Esophagus squamous epithelium (tissue), 5 donors: Measurements from ENCODE around the gene COLQ. TPM values are rescaled to one million over a fixed set of nuclear protein-coding genes. Genes with fewer than 3 reads are reported as not detected.

Source experiments
- DNase-seq: peaks from one replicate; lab custom pipeline; 2025; lab: John Stamatoyannopoulos, UW
- H3K27ac ChIP-seq, 4 donors: fragments of 200-600 bp; sonication (generic); one replicate each; pipeline ENCODE4 v1.5.1; 2016 to 2019; ENCODE audit warnings: mild to moderate bottlenecking in 1 of 4
- H3K27me3 ChIP-seq, 4 donors: fragments of 200-600 bp; sonication (generic); 1 replicate in 3 of 4; 2 replicates in 1 of 4; pipeline versions ENCODE4 v1.5.1 to v1.6.0; 2017 to 2021; ENCODE audit warnings: antibody characterized with exemption in 1 of 4
- H3K36me3 ChIP-seq, 3 donors: fragments of 200-600 bp; sonication (generic); one replicate each; pipeline ENCODE4 v1.5.1; 2016 to 2019
- H3K4me1 ChIP-seq, 3 donors: fragments of 200-600 bp; sonication (generic); one replicate each; pipeline ENCODE4 v1.5.1; 2017 to 2019
- H3K4me3 ChIP-seq, 4 donors: fragments of 200-600 bp; sonication (generic); 1 replicate in 3 of 4; 2 replicates in 1 of 4; pipeline ENCODE4 v1.5.1; 2016 to 2019; ENCODE audit warnings: mild to moderate bottlenecking in 2 of 4, moderate library complexity in 1 of 4
- H3K9me3 ChIP-seq, 3 donors: fragments of 200-600 bp; sonication (generic); one replicate each; pipeline ENCODE4 v1.5.1; 2016 to 2019
- POLR2A ChIP-seq, 4 donors: fragments of 450-650 bp; IDR thresholded peaks; one replicate each; pipeline ENCODE4 v1.6.1; 2017; ENCODE audit warnings: antibody characterized with exemption in 4 of 4, mild to moderate bottlenecking in 4 of 4, moderate library complexity in 3 of 4
- WGBS, 2 donors: methylation state at CpG; one replicate each; pipeline ENCODE4 v1.1.5; 2018; 5-methylcytosine and 5-hydroxymethylcytosine counted together
- intact Hi-C: fragments of 100-400 bp; cut with DNase I; formaldehyde crosslinking; loops from one replicate; pipeline ENCODE4 v1.15.0; 2022
- total RNA-seq, 4 donors: library from RNA; depleted of rRNA; stranded (reverse); fragments of >200 nt; gene quantifications; one replicate each; pipeline ENCODE4 v1.1.0, GENCODE V29; 2016
- TF ChIP-seq, protein P1 (sequence below), 6 experiments: fragments of 450-650 bp in 4 of 6; fragments of 200-600 bp in 2 of 6; sonication (generic) in 2 of 6; IDR thresholded peaks; one replicate each; pipeline ENCODE4 v1.5.1; 2016 to 2019; ENCODE audit warnings: antibody characterized with exemption in 6 of 6, mild to moderate bottlenecking in 4 of 6, moderate library complexity in 4 of 6
- donor health status: DM: yes; HTN: yes; CAD: no.

The COLQ gene
- total RNA-seq, 4 donors from 2014 or later = 0.70 to 1.1 (median 0.89) TPM

- peaks cover 0 to 11% (median 0%) of the 10 kb centered on the region in 3 donors for H3K4me1 ChIP-seq
- DNase-seq = no peak
- no peaks in the 10 kb centered on the region for H3K36me3 ChIP-seq
- H3K27ac ChIP-seq = no peak overlapping the region
- H3K27me3 ChIP-seq = no peaks in the 10 kb centered on the region
- H3K4me3 ChIP-seq = no peak overlapping the region
- intact Hi-C loops = no loop called here
- 38 to 43% methylated on average over 7 of the region's 7 CpGs for WGBS, 2 donors
- H3K9me3 ChIP-seq = no peaks in the 10 kb centered on the region
- TF ChIP-seq POLR2A (IDR thresholded peaks at IDR 0.05) = no peak
- TF ChIP-seq, protein P1, sequence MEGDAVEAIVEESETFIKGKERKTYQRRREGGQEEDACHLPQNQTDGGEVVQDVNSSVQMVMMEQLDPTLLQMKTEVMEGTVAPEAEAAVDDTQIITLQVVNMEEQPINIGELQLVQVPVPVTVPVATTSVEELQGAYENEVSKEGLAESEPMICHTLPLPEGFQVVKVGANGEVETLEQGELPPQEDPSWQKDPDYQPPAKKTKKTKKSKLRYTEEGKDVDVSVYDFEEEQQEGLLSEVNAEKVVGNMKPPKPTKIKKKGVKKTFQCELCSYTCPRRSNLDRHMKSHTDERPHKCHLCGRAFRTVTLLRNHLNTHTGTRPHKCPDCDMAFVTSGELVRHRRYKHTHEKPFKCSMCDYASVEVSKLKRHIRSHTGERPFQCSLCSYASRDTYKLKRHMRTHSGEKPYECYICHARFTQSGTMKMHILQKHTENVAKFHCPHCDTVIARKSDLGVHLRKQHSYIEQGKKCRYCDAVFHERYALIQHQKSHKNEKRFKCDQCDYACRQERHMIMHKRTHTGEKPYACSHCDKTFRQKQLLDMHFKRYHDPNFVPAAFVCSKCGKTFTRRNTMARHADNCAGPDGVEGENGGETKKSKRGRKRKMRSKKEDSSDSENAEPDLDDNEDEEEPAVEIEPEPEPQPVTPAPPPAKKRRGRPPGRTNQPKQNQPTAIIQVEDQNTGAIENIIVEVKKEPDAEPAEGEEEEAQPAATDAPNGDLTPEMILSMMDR (IDR thresholded peaks at IDR 0.05) = no peak
Observed at GRCh38 chr3:15499536-15499935, 22.0 kb downstream of the COLQ start.

DNA sequence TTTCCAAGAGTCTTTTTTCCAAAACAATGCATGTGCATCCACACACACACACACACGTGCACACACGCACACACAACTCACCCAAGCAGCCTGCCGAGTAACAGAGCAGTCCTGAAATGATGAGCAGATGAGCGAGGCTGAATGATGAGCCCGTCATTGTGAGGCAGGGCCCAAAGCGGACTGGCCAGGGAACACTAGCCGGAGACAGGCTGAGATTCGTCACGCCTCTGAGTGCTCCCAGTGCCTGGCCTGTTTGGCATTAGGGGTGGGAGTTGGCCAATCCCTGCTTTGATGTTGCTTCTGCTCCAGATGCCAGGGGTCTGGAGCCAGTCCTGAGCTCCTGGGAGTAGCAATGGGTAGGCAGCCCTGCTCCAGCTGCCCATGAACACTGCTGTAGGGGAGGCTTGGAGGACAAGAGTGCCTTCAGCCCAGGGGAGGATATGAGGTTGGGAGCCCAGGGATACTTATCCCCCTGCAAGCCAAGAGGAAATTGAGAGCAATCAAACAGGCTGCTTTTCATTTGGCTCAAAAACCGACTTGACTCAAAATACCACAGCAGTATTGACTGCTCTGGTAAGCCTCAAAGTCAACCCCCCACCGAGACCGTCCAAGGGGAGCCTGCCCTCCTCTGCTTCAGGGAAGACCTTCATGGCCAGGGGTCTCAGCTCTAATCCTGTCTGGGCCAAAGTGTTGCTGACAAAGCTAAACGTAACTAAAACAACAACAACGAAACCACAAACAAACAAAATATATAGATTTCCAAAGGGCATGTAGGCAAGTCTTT, 22.9 kb downstream of the COLQ start:
- 75 to 90% methylated on average over 6 to 14 of the region's 14 CpGs for WGBS, 2 donors

DNA sequence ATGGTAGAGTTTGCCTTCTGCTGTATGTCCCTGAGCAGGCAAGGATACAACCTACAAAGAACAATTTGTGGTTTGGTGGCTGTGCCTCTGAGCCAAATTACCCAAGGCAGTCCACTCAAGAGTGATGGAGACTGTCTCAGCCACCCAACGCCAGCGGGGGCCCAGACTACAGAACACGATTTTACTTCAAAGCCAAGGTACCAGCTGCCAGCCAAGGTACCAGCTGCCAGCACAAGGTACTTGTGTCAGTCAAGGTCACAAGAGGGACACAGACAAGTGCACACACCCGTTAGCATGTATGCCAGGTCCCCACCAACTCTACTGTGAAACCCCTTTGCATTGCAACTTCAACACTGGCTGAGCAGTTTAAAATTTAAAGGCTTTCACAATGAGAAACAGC, 23.5 kb downstream of the COLQ start:
- Histone ChIP-seq H3K27me3 (no peaks in the 10 kb centered on the region), H3K4me3 (no peak overlapping the region), H3K36me3 (no peaks in the 10 kb centered on the region), H3K4me1 (peaks cover 0 to 11% (median 0%) of the 10 kb centered on the region in 3 donors), H3K27ac (no peak overlapping the region), H3K9me3 (no peaks in the 10 kb centered on the region)
- DNase-seq = no peak
- WGBS, 2 donors = 74 to 93% methylated on average over 4 of the region's 4 CpGs
- intact Hi-C loops = no loop called here
- TF ChIP-seq, protein P1 (IDR thresholded peaks at IDR 0.05) = no peak
- TF ChIP-seq POLR2A (IDR thresholded peaks at IDR 0.05) = no peak

More for the DNA sequence above, 22.9 kb downstream of the COLQ start:
- Histone ChIP-seq H3K4me1 (peaks cover 0 to 11% (median 0%) of the 10 kb centered on the region in 3 donors), H3K9me3 (no peaks in the 10 kb centered on the region), H3K4me3 (no peak overlapping the region), H3K27ac (no peak overlapping the region), H3K36me3 (no peaks in the 10 kb centered on the region), H3K27me3 (no peaks in the 10 kb centered on the region)
- no peak for DNase-seq
- TF ChIP-seq, protein P1 (IDR thresholded peaks at IDR 0.05) = no peak
- TF ChIP-seq POLR2A (IDR thresholded peaks at IDR 0.05) = no peak
- intact Hi-C loops = no loop called here

DNA sequence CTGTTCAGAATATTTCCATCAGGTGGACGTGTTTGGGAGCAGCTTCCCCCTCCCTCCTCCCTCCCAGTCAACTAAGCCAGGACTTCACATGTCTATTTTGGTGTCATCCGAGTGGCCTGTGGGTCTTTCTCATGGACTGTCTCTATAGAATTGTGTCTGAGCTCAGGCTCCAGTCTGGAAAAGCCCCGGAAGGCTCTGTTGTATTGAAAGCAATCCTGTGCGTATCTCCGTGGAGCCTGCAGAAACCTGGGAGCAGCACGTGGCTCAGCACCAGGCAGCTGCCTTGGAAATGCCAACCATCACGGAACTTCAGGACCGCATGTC, 25.2 kb downstream of the COLQ start:
- no peaks in the 10 kb centered on the region for H3K36me3 ChIP-seq
- H3K4me1 ChIP-seq = peaks cover 0 to 11% (median 0%) of the 10 kb centered on the region in 3 donors
- no peak overlapping the region for H3K4me3 ChIP-seq
- intact Hi-C loops = no loop called here
- H3K9me3 ChIP-seq = no peaks in the 10 kb centered on the region
- no peak overlapping the region for H3K27ac ChIP-seq
- DNase-seq = no peak
- TF ChIP-seq, protein P1 (IDR thresholded peaks at IDR 0.05) = no peak
- TF ChIP-seq POLR2A (IDR thresholded peaks at IDR 0.05) = no peak
- 72 to 79% methylated on average over 5 to 8 of the region's 8 CpGs for WGBS, 2 donors
- H3K27me3 ChIP-seq = no peaks in the 10 kb centered on the region

DNA sequence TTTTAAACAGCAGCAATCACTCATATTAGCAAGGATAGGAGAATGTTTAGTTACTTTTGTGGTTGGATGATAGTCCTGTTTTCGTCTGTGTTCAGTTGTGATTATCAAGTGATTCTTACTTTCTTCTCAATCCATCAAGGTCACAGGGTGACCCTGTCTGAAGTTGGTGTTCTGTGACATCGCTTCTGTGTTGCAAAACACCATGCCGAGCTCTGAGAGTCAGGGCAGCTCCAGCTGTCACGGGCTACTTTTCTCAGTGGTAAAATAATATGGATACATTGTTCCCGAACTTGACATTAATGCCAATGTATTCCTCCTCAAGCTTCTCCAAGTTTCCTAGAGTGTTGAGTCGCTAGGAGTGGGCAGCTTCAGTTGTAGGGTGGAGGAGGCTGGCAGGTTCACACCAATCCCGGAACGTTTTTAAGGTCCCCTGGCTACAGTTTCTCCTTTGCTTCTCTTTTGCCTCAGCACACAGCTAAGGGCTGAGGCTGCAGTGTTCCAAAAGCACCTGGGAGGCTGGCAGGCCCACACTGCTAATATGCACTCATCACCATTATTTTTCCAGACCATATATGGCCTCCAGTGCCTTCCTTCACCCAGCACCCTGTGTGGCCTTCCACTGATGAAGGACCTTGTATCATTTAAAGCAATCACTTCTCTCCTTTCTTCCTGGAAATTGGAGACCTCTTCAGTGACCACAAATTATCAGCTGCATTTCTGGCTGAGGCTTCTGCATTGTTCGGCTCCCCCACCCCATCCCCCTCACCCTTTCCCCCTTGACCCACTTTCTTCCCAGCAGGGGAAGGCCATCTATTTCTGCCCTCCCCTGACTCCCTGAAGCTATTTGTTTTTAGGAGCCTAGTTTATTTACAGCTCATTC, 25.8 kb downstream of the COLQ start:
- H3K4me3 ChIP-seq = no peak overlapping the region
- no peaks in the 10 kb centered on the region for H3K27me3 ChIP-seq
- H3K9me3 ChIP-seq = no peaks in the 10 kb centered on the region
- no peak for DNase-seq
- peaks cover 0 to 11% (median 0%) of the 10 kb centered on the region in 3 donors for H3K4me1 ChIP-seq
- WGBS, 2 donors = 81 to 86% methylated on average over 7 of the region's 9 CpGs
- TF ChIP-seq, protein P1 (IDR thresholded peaks at IDR 0.05) = no peak
- no peak overlapping the region for H3K27ac ChIP-seq
- no peaks in the 10 kb centered on the region for H3K36me3 ChIP-seq
- intact Hi-C loops = no loop called here
